SU-DHL-6 (cell line): ENCODE measurements around the gene ADARB2.

Source experiments
- H2AFZ ChIP-seq: fragments of 200-600 bp; sonication (generic); 2 replicates; pipeline ENCODE4 v1.6.1; 2014; ENCODE audit warnings: low read depth, mild to moderate bottlenecking, moderate library complexity, mixed read lengths, antibody characterized with exemption, low read length; ENCODE audit not compliant: severe bottlenecking
- H3F3A ChIP-seq: fragments of 200-600 bp; shearing (Covaris generic); 2 replicates; pipeline ENCODE4 v1.6.0; 2016; ENCODE audit warnings: antibody characterized with exemption, mild to moderate bottlenecking; ENCODE audit not compliant: insufficient read depth
- H3K27ac ChIP-seq: fragments of 200-600 bp; sonication (generic); 2 replicates; pipeline ENCODE4 v1.5.1; 2016; ENCODE audit warnings: low read depth, mild to moderate bottlenecking, low read length, moderate library complexity, mixed read lengths
- H3K27me3 ChIP-seq: fragments of 200-600 bp; sonication (generic), shearing (Covaris generic); 2 replicates; pipeline ENCODE4 v1.6.0; 2014; ENCODE audit warnings: mild to moderate bottlenecking, low read length
- H3K36me3 ChIP-seq: fragments of 200-600 bp; sonication (generic); 2 replicates; pipeline ENCODE4 v1.6.1; 2014; ENCODE audit warnings: mild to moderate bottlenecking, low read length, mixed read lengths
- H3K4me2 ChIP-seq: fragments of 300-600, 200-600 bp; shearing (Covaris generic), sonication (generic); 2 replicates; pipeline ENCODE4 v1.6.0; 2014; ENCODE audit warnings: low read length, low read depth, mild to moderate bottlenecking; ENCODE audit not compliant: poor library complexity, severe bottlenecking
- H3K4me3 ChIP-seq: fragments of 200-600 bp; sonication (generic); 2 replicates; pipeline ENCODE4 v1.5.1; 2014; ENCODE audit warnings: antibody characterized with exemption, low read length, mild to moderate bottlenecking, mixed read lengths; ENCODE audit not compliant: insufficient read depth, poor library complexity, severe bottlenecking
- H3K79me2 ChIP-seq: fragments of 200-600 bp; sonication (generic); 2 replicates; pipeline ENCODE4 v1.6.1; 2014; ENCODE audit warnings: mild to moderate bottlenecking, low read length, moderate library complexity; ENCODE audit not compliant: insufficient read depth
- H3K9ac ChIP-seq: fragments of 200-600 bp; sonication (generic); 2 replicates; pipeline ENCODE4 v1.7.0; 2014; ENCODE audit warnings: mild to moderate bottlenecking, low read length
- H3K9me2 ChIP-seq: fragments of 200-600 bp; sonication (generic); replicated peaks from 2 replicates; pipeline ENCODE4 v1.6.1; 2014; ENCODE audit warnings: low read length; ENCODE audit not compliant: insufficient read depth
- H3K9me3 ChIP-seq: fragments of 200-600 bp; sonication (generic); 2 replicates; pipeline ENCODE4 v1.6.1; 2014; ENCODE audit warnings: low read length, mixed read lengths; ENCODE audit not compliant: insufficient read depth
- H4K20me1 ChIP-seq: fragments of 200-600 bp; sonication (generic); 2 replicates; pipeline ENCODE4 v1.6.1; 2014; ENCODE audit warnings: low read depth, mild to moderate bottlenecking, antibody characterized with exemption, low read length, moderate library complexity, mixed read lengths
- CTCF ChIP-seq: fragments of 200-600 bp; sonication (generic); IDR thresholded peaks from one replicate; pipeline ENCODE4 v1.5.1; 2017; ENCODE audit warnings: antibody characterized with exemption, mild to moderate bottlenecking, low read length, moderate library complexity; ENCODE audit not compliant: insufficient read depth, poor library complexity, severe bottlenecking
- EZH2phosphoT487 ChIP-seq: fragments of 200-600 bp; sonication (generic), shearing (Covaris generic); conservative IDR thresholded peaks from 2 replicates; pipeline ENCODE4 v1.6.1; 2018; ENCODE audit warnings: mild to moderate bottlenecking, antibody characterized with exemption, low read length, moderate library complexity, mixed read lengths

ADARB2 gene

GRCh38 chr10:1605999-1606940, 131.1 kb downstream of the ADARB2 start:
- no peak overlapping the region for H3K4me2 ChIP-seq
- no peak overlapping the region for H3K27ac ChIP-seq
- no peak overlapping the region for H3K9ac ChIP-seq
- no peaks in the 10 kb centered on the region for H3K9me2 ChIP-seq
- no peaks in the 10 kb centered on the region for H3F3A ChIP-seq
- no peaks in the 10 kb centered on the region for H3K27me3 ChIP-seq
- no peak overlapping the region for H3K4me3 ChIP-seq
- no peak overlapping the region for H2AFZ ChIP-seq
- no peaks in the 10 kb centered on the region for H3K36me3 ChIP-seq
- no peaks in the 10 kb centered on the region for H4K20me1 ChIP-seq
- TF ChIP-seq CTCF (no peak), EZH2phosphoT487 (no peak)
- no peaks in the 10 kb centered on the region for H3K79me2 ChIP-seq
- no peaks in the 10 kb centered on the region for H3K9me3 ChIP-seq

GRCh38 chr10:1605121-1605520, 132.2 kb downstream of the ADARB2 start:
- no peaks in the 10 kb centered on the region for H3K36me3 ChIP-seq
- H3K4me2 ChIP-seq = no peak overlapping the region
- no peak overlapping the region for H3K27ac ChIP-seq
- H3K4me3 ChIP-seq = no peak overlapping the region
- TF ChIP-seq CTCF (no peak), EZH2phosphoT487 (no peak)
- no peak overlapping the region for H3K9ac ChIP-seq
- H3K9me2 ChIP-seq = no peaks in the 10 kb centered on the region
- no peaks in the 10 kb centered on the region for H3K9me3 ChIP-seq
- H3F3A ChIP-seq = no peaks in the 10 kb centered on the region
- no peaks in the 10 kb centered on the region for H3K27me3 ChIP-seq
- H3K79me2 ChIP-seq = no peaks in the 10 kb centered on the region
- H2AFZ ChIP-seq = no peak overlapping the region
- H4K20me1 ChIP-seq = no peaks in the 10 kb centered on the region

- Histone ChIP-seq H3K4me2 (no peak overlapping the region), H3K9me3 (no peaks in the 10 kb centered on the region), H3K9me2 (no peaks in the 10 kb centered on the region), H3K27me3 (no peaks in the 10 kb centered on the region), H3K27ac (no peak overlapping the region), H3K9ac (no peak overlapping the region), H2AFZ (no peak overlapping the region), H3K79me2 (no peaks in the 10 kb centered on the region), H3K4me3 (no peak overlapping the region), H4K20me1 (no peaks in the 10 kb centered on the region), H3K36me3 (no peaks in the 10 kb centered on the region), H3F3A (no peaks in the 10 kb centered on the region)
- TF ChIP-seq EZH2phosphoT487 (no peak), CTCF (no peak)
Measured at GRCh38 chr10:1604246-1604645, 133.1 kb downstream of the ADARB2 start.
